PC-9 (cell line): ENCODE measurements around the gene UBA6. TPM values are rescaled to one million over a fixed set of nuclear protein-coding genes. Genes with fewer than 3 reads are reported as not detected.
A peak's percentile ranks its signal among the peaks of the same experiment; 100 is the strongest.

Experiments
- BruUV-seq: library from RNA; stranded (reverse); fragments of 400-500 nt; replicated peaks from 2 replicates; lab custom pipeline; 2021; lab: Mats Ljungman, UMichigan
- CTCF ChIA-PET: fragments of 300-600 bp; sonication (Branson Sonifier 250); formaldehyde crosslinking; loops from one replicate; lab custom pipeline; 2022; ENCODE audit warnings: antibody characterized with exemption; lab: Charles Lee
- POLR2A ChIA-PET: fragments of 300-600 bp; sonication (Branson Sonifier 250); formaldehyde crosslinking; loops from one replicate; lab custom pipeline; 2022; ENCODE audit warnings: antibody characterized with exemption; ENCODE audit not compliant: unreplicated experiment; lab: Charles Lee
- DNase-seq, 2 experiments: peaks; one replicate each; pipeline versions ENCODE4 v3.0.0 to v3.0.0-alpha.2; 2015 to 2022; ENCODE audit warnings: mixed read lengths in 1 of 2
- H2AFZ ChIP-seq: fragments of 200-600 bp; sonication (generic); 2 replicates; pipeline ENCODE4 v1.8.1; 2017; ENCODE audit warnings: antibody characterized with exemption
- H3F3A ChIP-seq: fragments of 200-600 bp; sonication (generic); 2 replicates; pipeline ENCODE4 v1.8.1; 2017; ENCODE audit warnings: antibody characterized with exemption, mild to moderate bottlenecking, low read depth; ENCODE audit not compliant: insufficient read depth
- H3K27ac ChIP-seq: fragments of 200-600 bp; sonication (generic); 2 replicates; pipeline ENCODE4 v1.6.1; 2016; ENCODE audit warnings: mixed run types
- H3K27me3 ChIP-seq: fragments of 200-600 bp; sonication (generic); 2 replicates; pipeline ENCODE4 v1.6.1; 2016; ENCODE audit warnings: low read depth, mixed run types; ENCODE audit not compliant: insufficient read depth
- H3K36me3 ChIP-seq: fragments of 200-600 bp; sonication (generic); 2 replicates; pipeline ENCODE4 v1.6.1; 2016; ENCODE audit warnings: low read depth, mixed run types
- H3K4me1 ChIP-seq: fragments of 200-600 bp; sonication (generic); replicated peaks from 2 replicates; pipeline ENCODE4 v1.6.1; 2016; ENCODE audit warnings: mixed run types; ENCODE audit not compliant: insufficient read depth
- H3K4me2 ChIP-seq: fragments of 200-600 bp; sonication (generic); 2 replicates; pipeline ENCODE4 v1.6.1; 2017; ENCODE audit warnings: mixed run types
- H3K4me3 ChIP-seq: fragments of 200-600 bp; sonication (generic); 2 replicates; pipeline ENCODE4 v1.6.1; 2016; ENCODE audit warnings: mixed run types
- H3K79me2 ChIP-seq: fragments of 200-600 bp; sonication (generic); 2 replicates; pipeline ENCODE4 v1.6.1; 2017; ENCODE audit warnings: low read depth, mixed run types
- H3K9me2 ChIP-seq: fragments of 200-600 bp; sonication (generic); 2 replicates; pipeline ENCODE4 v1.8.1; 2017; ENCODE audit warnings: mild to moderate bottlenecking; ENCODE audit not compliant: insufficient read depth
- H3K9me3 ChIP-seq: fragments of 200-600 bp; sonication (generic); 2 replicates; pipeline ENCODE4 v1.8.1; 2016; ENCODE audit warnings: low read depth; ENCODE audit not compliant: insufficient read depth
- H4K20me1 ChIP-seq: fragments of 200-600 bp; sonication (generic); 2 replicates; pipeline ENCODE4 v1.8.1; 2017; ENCODE audit not compliant: insufficient read depth
- EZH2 ChIP-seq: fragments of 200-600 bp; sonication (generic); IDR thresholded peaks from 2 replicates; pipeline ENCODE4 v1.8.0; 2017; ENCODE audit warnings: antibody characterized with exemption, low read depth
- intact Hi-C: fragments of 100-400 bp; cut with micrococcal nuclease; formaldehyde crosslinking; loops from one replicate; pipeline ENCODE4 v1.10.0; 2022; ENCODE audit not compliant: unreplicated experiment
- total RNA-seq: library from RNA; stranded (reverse); gene quantifications from 2 replicates; pipeline ENCODE4 v1.2.3, GENCODE V29; 2021
- TF ChIP-seq, protein P1 (sequence below): fragments of 200-600 bp; sonication (generic); conservative IDR thresholded peaks from 2 replicates; pipeline ENCODE4 v1.6.1; 2017; ENCODE audit warnings: mixed run types, antibody characterized with exemption, mild to moderate bottlenecking, moderate library complexity

UBA6 gene
- total RNA-seq, 1 experiment from 2014 or later = 64.2 TPM

DNA sequence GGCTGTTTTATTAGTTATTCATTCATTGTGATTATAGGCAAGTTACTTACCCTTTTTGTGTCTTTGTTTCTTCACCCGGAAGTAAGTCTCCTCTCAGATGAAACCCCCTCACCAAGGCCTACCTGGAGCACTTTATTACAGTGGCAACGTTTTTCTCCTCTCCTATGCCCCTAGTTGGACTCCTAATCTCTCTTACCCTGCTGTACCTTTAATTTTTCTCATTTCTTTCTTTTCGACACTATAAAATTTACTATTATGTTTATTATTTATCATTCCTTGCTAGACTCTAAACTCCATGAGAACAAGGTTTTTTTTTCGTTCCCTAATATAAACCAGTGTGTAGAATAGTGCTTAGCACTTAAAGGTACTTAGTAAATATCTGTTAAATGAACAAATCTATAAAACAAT, 124.9 kb downstream of the UBA6 start:
- Histone ChIP-seq H3K27me3 (no peaks in the 10 kb centered on the region), H3K79me2 (no peaks in the 10 kb centered on the region), H3K4me2 (no peak overlapping the region), H3K9me3 (no peaks in the 10 kb centered on the region), H3K4me3 (no peak overlapping the region), H3K9me2 (no peaks in the 10 kb centered on the region), H3F3A (no peaks in the 10 kb centered on the region), H3K36me3 (no peaks in the 10 kb centered on the region), H4K20me1 (no peaks in the 10 kb centered on the region), H3K27ac (no peak overlapping the region), H3K4me1 (no peaks in the 10 kb centered on the region), H2AFZ (no peak overlapping the region)
- TF ChIP-seq EZH2 = no peak
- TF ChIP-seq, protein P1, sequence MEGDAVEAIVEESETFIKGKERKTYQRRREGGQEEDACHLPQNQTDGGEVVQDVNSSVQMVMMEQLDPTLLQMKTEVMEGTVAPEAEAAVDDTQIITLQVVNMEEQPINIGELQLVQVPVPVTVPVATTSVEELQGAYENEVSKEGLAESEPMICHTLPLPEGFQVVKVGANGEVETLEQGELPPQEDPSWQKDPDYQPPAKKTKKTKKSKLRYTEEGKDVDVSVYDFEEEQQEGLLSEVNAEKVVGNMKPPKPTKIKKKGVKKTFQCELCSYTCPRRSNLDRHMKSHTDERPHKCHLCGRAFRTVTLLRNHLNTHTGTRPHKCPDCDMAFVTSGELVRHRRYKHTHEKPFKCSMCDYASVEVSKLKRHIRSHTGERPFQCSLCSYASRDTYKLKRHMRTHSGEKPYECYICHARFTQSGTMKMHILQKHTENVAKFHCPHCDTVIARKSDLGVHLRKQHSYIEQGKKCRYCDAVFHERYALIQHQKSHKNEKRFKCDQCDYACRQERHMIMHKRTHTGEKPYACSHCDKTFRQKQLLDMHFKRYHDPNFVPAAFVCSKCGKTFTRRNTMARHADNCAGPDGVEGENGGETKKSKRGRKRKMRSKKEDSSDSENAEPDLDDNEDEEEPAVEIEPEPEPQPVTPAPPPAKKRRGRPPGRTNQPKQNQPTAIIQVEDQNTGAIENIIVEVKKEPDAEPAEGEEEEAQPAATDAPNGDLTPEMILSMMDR = no peak
- BruUV-seq = no TSS peak
- POLR2A ChIA-PET = no interaction called here
- no peak for DNase-seq
- CTCF ChIA-PET = no interaction called here
- intact Hi-C loops = no loop called here

- CTCF ChIA-PET = no interaction called here
- POLR2A ChIA-PET = no interaction called here
- no peaks in the 10 kb centered on the region for H3F3A ChIP-seq
- intact Hi-C loops = no loop called here
- no peaks in the 10 kb centered on the region for H3K36me3 ChIP-seq
- H3K4me3 ChIP-seq = no peak overlapping the region
- H3K9me3 ChIP-seq = no peaks in the 10 kb centered on the region
- TF ChIP-seq, protein P1 = no peak
- TF ChIP-seq EZH2 = no peak
- no peak overlapping the region for H3K27ac ChIP-seq
- BruUV-seq = no TSS peak
- H2AFZ ChIP-seq = no peak overlapping the region
- DNase-seq = peak in 1 of 2 experiments; percentile 35
- H3K4me2 ChIP-seq = no peak overlapping the region
- H3K4me1 ChIP-seq = no peaks in the 10 kb centered on the region
- H4K20me1 ChIP-seq = no peaks in the 10 kb centered on the region
- H3K79me2 ChIP-seq = no peaks in the 10 kb centered on the region
- H3K27me3 ChIP-seq = no peaks in the 10 kb centered on the region
- no peaks in the 10 kb centered on the region for H3K9me2 ChIP-seq
These were observed 125.5 kb downstream of the UBA6 start for GRCh38 chr4:67575232-67576058.

GRCh38 chr4:67573193-67573592, 127.8 kb downstream of the UBA6 start:
- Histone ChIP-seq H3K27me3 (no peaks in the 10 kb centered on the region), H4K20me1 (no peaks in the 10 kb centered on the region), H3F3A (no peaks in the 10 kb centered on the region), H3K4me1 (no peaks in the 10 kb centered on the region), H3K79me2 (no peaks in the 10 kb centered on the region), H3K9me3 (no peaks in the 10 kb centered on the region), H2AFZ (no peak overlapping the region), H3K4me2 (no peak overlapping the region), H3K9me2 (no peaks in the 10 kb centered on the region), H3K27ac (no peak overlapping the region), H3K36me3 (no peaks in the 10 kb centered on the region), H3K4me3 (no peak overlapping the region)
- TF ChIP-seq EZH2 = no peak
- TF ChIP-seq, protein P1 = no peak
- ChIA-PET POLR2A (no interaction called here), CTCF (no interaction called here)
- DNase-seq = no peak
- BruUV-seq = no TSS peak
- intact Hi-C loops = no loop called here
